IPS DF 6.9 (cell line): Measurements from ENCODE around the gene IL17RE.

ENCODE experiments used
- DNase-seq: peaks from one replicate; pipeline ENCODE4 v3.0.0-alpha.2; 2013; ENCODE audit warnings: low read depth, low spot score
- H3K27ac ChIP-seq: one replicate; pipeline ENCODE4 v1.5.1; 2013; ENCODE audit warnings: low read length, control low read depth
- H3K27me3 ChIP-seq: 2 replicates; pipeline ENCODE4 v1.6.1; 2013; ENCODE audit warnings: mild to moderate bottlenecking, low read length; ENCODE audit not compliant: control insufficient read depth, insufficient read depth
- H3K36me3 ChIP-seq: 2 replicates; pipeline ENCODE4 v1.6.1; 2013; ENCODE audit warnings: low read length; ENCODE audit not compliant: control insufficient read depth, insufficient read depth
- H3K4me1 ChIP-seq: 2 replicates; pipeline ENCODE4 v1.6.1; 2013; ENCODE audit warnings: low read length; ENCODE audit not compliant: control insufficient read depth, insufficient read depth
- H3K4me3 ChIP-seq: 2 replicates; pipeline ENCODE4 v1.5.1; 2013; ENCODE audit warnings: mild to moderate bottlenecking, low read length
- H3K9me3 ChIP-seq: 2 replicates; pipeline ENCODE4 v1.6.1; 2013; ENCODE audit warnings: low read length, inconsistent platforms; ENCODE audit not compliant: control insufficient read depth, insufficient read depth
- WGBS: extraction: QIAGEN DNeasy Blood & Tissue Kit; methylation state at CpG from one replicate; pipeline ENCODE4 v1.1.7; 2013; ENCODE audit warnings: mixed read lengths, missing lambda C conversion rate; ENCODE audit not compliant: insufficient read length, insufficient coverage; 5-methylcytosine and 5-hydroxymethylcytosine counted together

IL17RE gene

DNA sequence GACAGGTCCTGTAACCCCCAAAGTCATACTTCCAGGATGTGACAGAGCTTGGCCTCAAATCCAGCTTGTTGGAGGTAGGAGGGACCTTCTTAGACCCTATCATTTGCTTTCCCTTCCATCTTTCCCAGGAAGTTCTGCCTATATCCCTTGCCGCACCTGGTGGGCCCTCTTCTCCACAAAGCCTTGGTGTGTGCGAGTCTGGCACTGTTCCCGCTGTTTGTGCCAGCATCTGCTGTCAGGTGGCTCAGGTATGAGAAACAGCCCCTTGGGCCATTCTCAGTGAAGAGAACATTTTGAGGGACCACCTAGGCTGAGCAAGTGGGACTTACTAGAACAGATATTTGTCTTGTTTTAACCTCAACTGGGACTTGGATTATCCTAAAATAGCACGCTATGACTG, 1.3 kb downstream of the IL17RE start:
- DNase-seq, result no peak
- Histone ChIP-seq H3K27ac (no peak overlapping the region), H3K4me1 (peaks cover 5% of the 10 kb centered on the region), H3K27me3 (no peaks in the 10 kb centered on the region), H3K9me3 (no peaks in the 10 kb centered on the region), H3K4me3 (no peak overlapping the region), H3K36me3 (no peaks in the 10 kb centered on the region)
- WGBS, result no CpG with 5 or more reads among the region's 4 CpGs

DNA sequence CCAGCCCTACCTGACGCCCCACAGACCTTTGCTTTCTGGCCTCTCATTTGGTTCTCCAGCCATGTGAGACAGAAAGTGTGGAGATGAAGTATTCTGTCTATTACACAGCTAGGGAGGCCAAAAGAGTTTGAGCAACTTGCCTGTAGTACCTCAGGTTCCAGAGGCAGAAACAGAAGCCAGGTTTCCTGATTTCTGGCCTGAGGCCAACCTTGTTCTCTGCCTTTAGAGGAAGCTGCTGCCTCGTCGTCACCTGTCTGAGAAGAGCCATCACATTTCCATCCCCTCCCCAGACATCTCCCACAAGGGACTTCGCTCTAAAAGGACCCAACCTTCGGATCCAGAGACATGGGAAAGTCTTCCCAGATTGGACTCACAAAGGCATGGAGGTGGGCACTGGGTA, 3.8 kb downstream of the IL17RE start:
- Histone ChIP-seq H3K36me3 (no peaks in the 10 kb centered on the region), H3K4me3 (no peak overlapping the region), H3K4me1 (peaks cover 5% of the 10 kb centered on the region), H3K27ac (no peak overlapping the region), H3K9me3 (no peaks in the 10 kb centered on the region), H3K27me3 (no peaks in the 10 kb centered on the region)
- WGBS, result no CpG with 5 or more reads among the region's 5 CpGs
- DNase-seq, result no peak

DNA sequence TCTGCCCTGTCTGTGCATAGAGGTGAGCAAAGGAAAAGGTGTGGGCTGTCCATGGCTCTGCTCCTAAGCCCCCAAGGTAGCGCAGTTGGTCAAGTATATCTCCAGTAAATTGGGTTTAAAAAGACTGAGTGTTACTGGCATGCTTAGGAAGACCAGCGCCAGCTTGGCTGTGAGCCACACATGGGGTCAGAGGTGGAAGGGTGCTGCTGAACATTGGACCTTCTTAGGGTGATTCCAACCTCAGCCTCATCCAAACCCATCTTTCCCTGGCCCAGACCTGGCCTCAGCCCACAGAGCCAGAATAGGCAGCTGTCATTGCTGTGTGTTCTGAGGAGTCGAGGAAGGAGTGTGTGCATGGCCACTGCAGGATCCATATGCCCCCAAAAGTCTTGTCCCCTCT, 5.6 kb downstream of the IL17RE start:
- WGBS, result no CpG with 5 or more reads among the region's 3 CpGs
- H3K27me3 ChIP-seq, result no peaks in the 10 kb centered on the region
- no peak overlapping the region for H3K4me3 ChIP-seq
- H3K4me1 ChIP-seq, result no peaks in the 10 kb centered on the region
- DNase-seq, result no peak
- no peak overlapping the region for H3K27ac ChIP-seq
- H3K36me3 ChIP-seq, result no peaks in the 10 kb centered on the region
- no peaks in the 10 kb centered on the region for H3K9me3 ChIP-seq

DNA sequence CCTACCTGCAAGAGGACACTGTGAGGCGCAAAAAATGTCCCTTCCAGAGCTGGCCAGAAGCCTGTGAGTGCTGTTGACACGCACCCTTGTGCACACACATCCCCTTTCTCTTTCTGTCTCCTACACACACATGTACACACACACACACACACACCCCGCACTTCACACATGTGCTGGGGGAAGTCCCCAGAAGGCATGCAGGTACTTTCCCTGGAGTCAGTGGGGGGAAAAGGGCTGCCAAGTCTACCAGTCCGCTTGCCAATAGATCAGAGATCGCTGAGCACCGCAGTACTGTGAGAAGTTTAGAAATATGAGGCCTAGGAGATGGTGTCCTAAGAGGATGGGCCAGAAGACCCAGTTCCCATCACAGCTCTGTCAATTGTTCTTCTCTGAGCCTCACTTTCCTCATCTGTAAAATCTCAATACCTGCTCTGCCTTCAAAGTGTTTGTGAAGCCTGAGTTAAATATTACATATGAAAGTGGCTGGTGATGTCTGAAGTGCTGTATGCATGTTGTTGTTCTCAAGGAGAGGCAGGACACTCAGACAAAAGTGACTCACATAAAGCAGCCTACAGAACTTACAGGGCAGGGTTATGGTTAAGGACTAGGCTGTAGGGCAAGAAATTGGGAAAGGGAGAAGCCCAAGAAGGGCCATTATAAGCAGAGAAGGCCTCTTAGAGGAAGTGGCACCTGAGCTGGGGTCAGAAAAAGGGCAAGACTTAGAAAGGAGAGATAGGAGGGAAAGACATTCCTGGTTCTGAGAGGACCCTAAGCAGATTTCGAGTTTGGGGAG, 6.8 kb downstream of the IL17RE start:
- H3K4me1 ChIP-seq, result no peaks in the 10 kb centered on the region
- H3K27ac ChIP-seq, result no peak overlapping the region
- no peaks in the 10 kb centered on the region for H3K36me3 ChIP-seq
- no peaks in the 10 kb centered on the region for H3K27me3 ChIP-seq
- no peak for DNase-seq
- no peaks in the 10 kb centered on the region for H3K9me3 ChIP-seq
- H3K4me3 ChIP-seq, result no peak overlapping the region
- no CpG with 5 or more reads among the region's 7 CpGs for WGBS

- Histone ChIP-seq H3K4me3 (no peak overlapping the region), H3K27ac (no peak overlapping the region), H3K27me3 (no peaks in the 10 kb centered on the region), H3K9me3 (no peaks in the 10 kb centered on the region), H3K4me1 (peaks cover 7% of the 10 kb centered on the region; the same call in 1 of the 2 replicates), H3K36me3 (no peaks in the 10 kb centered on the region)
- WGBS, result no CpG with 5 or more reads among the region's 8 CpGs
- no peak for DNase-seq
Measured at GRCh38 chr3:9911863-9912262, 9.2 kb downstream of the IL17RE start.

- no CpG with 5 or more reads among the region's 7 CpGs for whole genome bisulfite sequencing
- DNase-seq, result no peak
Measured at GRCh38 chr3:9912294-9912935, 9.8 kb downstream of the IL17RE start.

DNA sequence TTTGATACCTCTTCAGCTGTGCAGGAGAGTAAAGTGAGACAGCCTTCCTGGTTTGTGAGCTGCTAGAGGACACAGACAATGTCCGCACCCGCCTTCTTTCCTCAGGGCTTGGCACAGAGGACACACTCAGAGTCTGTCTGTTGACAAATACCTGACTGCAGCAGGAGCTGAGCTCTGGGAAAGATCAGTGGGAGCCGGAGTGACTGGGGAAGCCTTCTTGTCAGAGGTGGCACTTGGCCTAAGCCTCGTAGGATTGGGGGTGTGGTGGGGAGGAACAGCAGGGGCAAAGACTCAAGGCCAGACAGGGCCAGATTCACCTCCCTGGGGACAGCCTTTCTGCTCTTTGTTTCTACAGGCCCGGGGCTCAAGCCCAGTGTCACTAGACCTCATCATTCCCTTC, 11.0 kb downstream of the IL17RE start:
- no peaks in the 10 kb centered on the region for H3K27me3 ChIP-seq
- H3K4me1 ChIP-seq, result peaks cover 8% of the 10 kb centered on the region
- WGBS, result no CpG with 5 or more reads among the region's 5 CpGs
- H3K36me3 ChIP-seq, result no peaks in the 10 kb centered on the region; the same call in 1 of the 2 replicates
- no peak overlapping the region for H3K4me3 ChIP-seq
- no peak overlapping the region for H3K27ac ChIP-seq
- H3K9me3 ChIP-seq, result no peaks in the 10 kb centered on the region
- DNase-seq, result no peak

More at GRCh38 chr3:9912294-9912935, 9.8 kb downstream of the IL17RE start:
- H3K4me3 ChIP-seq, result no peak overlapping the region
- peaks cover 7% of the 10 kb centered on the region; the same call in 1 of the 2 replicates for H3K4me1 ChIP-seq
- H3K9me3 ChIP-seq, result no peaks in the 10 kb centered on the region
- H3K27me3 ChIP-seq, result no peaks in the 10 kb centered on the region
- H3K36me3 ChIP-seq, result no peaks in the 10 kb centered on the region
- no peak overlapping the region for H3K27ac ChIP-seq

- H3K27me3 ChIP-seq, result no peaks in the 10 kb centered on the region
- no peak overlapping the region for H3K27ac ChIP-seq
- WGBS, result no CpG with 5 or more reads among the region's 1 CpG
- H3K4me1 ChIP-seq, result peaks cover 8% of the 10 kb centered on the region
- no peak for DNase-seq
- no peak overlapping the region for H3K4me3 ChIP-seq
- H3K9me3 ChIP-seq, result no peaks in the 10 kb centered on the region
- no peaks in the 10 kb centered on the region; the same call in 1 of the 2 replicates for H3K36me3 ChIP-seq
Measured at GRCh38 chr3:9914011-9914410, 11.4 kb downstream of the IL17RE start.

- Histone ChIP-seq H3K4me1 (peaks cover 8% of the 10 kb centered on the region), H3K27me3 (no peaks in the 10 kb centered on the region), H3K36me3 (no peaks in the 10 kb centered on the region; the same call in 1 of the 2 replicates), H3K4me3 (peak overlapping the region; percentile 75; the same call in 1 of the 2 replicates), H3K9me3 (no peaks in the 10 kb centered on the region), H3K27ac (no peak overlapping the region)
- no CpG with 5 or more reads among the region's 15 CpGs for WGBS
- no peak for DNase-seq
Measured at GRCh38 chr3:9914559-9915253, 12.1 kb downstream of the IL17RE start.

GRCh38 chr3:9915254-9916141, 12.8 kb downstream of the IL17RE start:
- H3K4me3 ChIP-seq, result peak overlapping the region; percentile 75
- no peaks in the 10 kb centered on the region; the same call in 1 of the 2 replicates for H3K36me3 ChIP-seq
- no peaks in the 10 kb centered on the region for H3K27me3 ChIP-seq
- WGBS, result no CpG with 5 or more reads among the region's 99 CpGs
- no peak overlapping the region for H3K27ac ChIP-seq
- H3K4me1 ChIP-seq, result peaks cover 8% of the 10 kb centered on the region
- H3K9me3 ChIP-seq, result no peaks in the 10 kb centered on the region
- no peak for DNase-seq
